OCI-LY1 (cell line): ENCODE measurements around the gene AFAP1.

Experiments used
- H2AFZ ChIP-seq: fragments of 200-600 bp; sonication (generic), shearing (Covaris generic); 2 replicates; pipeline ENCODE4 v1.6.0; 2014; ENCODE audit warnings: antibody characterized with exemption, mild to moderate bottlenecking, low read length
- H3F3A ChIP-seq: fragments of 200-600 bp; sonication (generic), shearing (Covaris generic); 2 replicates; pipeline ENCODE4 v1.6.0; 2014; ENCODE audit warnings: mild to moderate bottlenecking, antibody characterized with exemption, low read length, moderate library complexity; ENCODE audit not compliant: insufficient read depth
- H3K27ac ChIP-seq: fragments of 200-600 bp; sonication (generic); 2 replicates; pipeline ENCODE4 v1.5.1; 2014; ENCODE audit warnings: low read length, mixed run types, mild to moderate bottlenecking, low read depth; ENCODE audit not compliant: poor library complexity, severe bottlenecking
- H3K27me3 ChIP-seq: fragments of 200-600 bp; sonication (generic); 2 replicates; pipeline ENCODE4 v1.6.0; 2014; ENCODE audit warnings: antibody characterized with exemption, mild to moderate bottlenecking, low read length, moderate library complexity; ENCODE audit not compliant: insufficient read depth
- H3K36me3 ChIP-seq: fragments of 200-600 bp; sonication (generic); 2 replicates; pipeline ENCODE4 v1.6.1; 2014; ENCODE audit warnings: mild to moderate bottlenecking, antibody characterized with exemption, low read length, moderate library complexity, mixed read lengths; ENCODE audit not compliant: insufficient read depth
- H3K4me1 ChIP-seq: fragments of 200-600 bp; sonication (generic); 2 replicates; pipeline ENCODE4 v1.5.1; 2014; ENCODE audit warnings: mild to moderate bottlenecking, low read length, moderate library complexity; ENCODE audit not compliant: insufficient read depth, severe bottlenecking
- H3K4me2 ChIP-seq: fragments of 200-600 bp; sonication (generic), shearing (Covaris generic); 2 replicates; pipeline ENCODE4 v1.6.1; 2014; ENCODE audit warnings: low read length
- H3K4me3 ChIP-seq: fragments of 200-600 bp; sonication (generic); 2 replicates; pipeline ENCODE4 v1.5.1; 2014; ENCODE audit warnings: low read length, low read depth, mild to moderate bottlenecking, mixed read lengths; ENCODE audit not compliant: poor library complexity, severe bottlenecking
- H3K79me2 ChIP-seq: fragments of 200-600 bp; shearing (Covaris generic); 2 replicates; pipeline ENCODE4 v1.6.1; 2016; ENCODE audit warnings: mixed run types, low read length, mixed read lengths; ENCODE audit not compliant: insufficient read depth
- H3K9ac ChIP-seq: fragments of 200-600 bp; sonication (generic), shearing (Covaris generic); 2 replicates; pipeline ENCODE4 v1.6.1; 2014; ENCODE audit warnings: mild to moderate bottlenecking, low read length, mixed read lengths
- H3K9me2 ChIP-seq: fragments of 200-600 bp; sonication (generic), shearing (Covaris generic); 2 replicates; pipeline ENCODE4 v1.6.1; 2014; ENCODE audit warnings: low read depth, mild to moderate bottlenecking, low read length, mixed read lengths
- H3K9me3 ChIP-seq: fragments of 200-600 bp; shearing (Covaris generic); 2 replicates; pipeline ENCODE4 v1.6.1; 2014; ENCODE audit warnings: low read length, mixed read lengths
- H4K20me1 ChIP-seq: fragments of 200-600 bp; sonication (generic), shearing (Covaris generic); 2 replicates; pipeline ENCODE4 v1.6.0; 2016; ENCODE audit warnings: mild to moderate bottlenecking, low read length; ENCODE audit not compliant: insufficient read depth
- EZH2 ChIP-seq: fragments of 200-600 bp; sonication (generic), shearing (Covaris generic); IDR thresholded peaks from 2 replicates; pipeline ENCODE4 v1.8.0; 2017; ENCODE audit warnings: borderline replicate concordance, mixed run types, mild to moderate bottlenecking, antibody characterized with exemption, low read length, moderate library complexity, mixed read lengths
- TF ChIP-seq, protein P1 (sequence below): fragments of 200-600 bp; sonication (generic), shearing (Covaris generic); IDR thresholded peaks from 2 replicates; pipeline ENCODE4 v1.5.1; 2017; ENCODE audit warnings: mild to moderate bottlenecking, antibody characterized with exemption, low read length, moderate library complexity, mixed read lengths

Gene AFAP1

GRCh38 chr4:7873881-7874280 is 65.8 kb downstream of the AFAP1 start:
- Histone ChIP-seq H3F3A (no peaks in the 10 kb centered on the region), H2AFZ (no peak overlapping the region), H3K27me3 (no peaks in the 10 kb centered on the region), H3K36me3 (no peaks in the 10 kb centered on the region), H3K27ac (no peak overlapping the region), H3K4me1 (no peaks in the 10 kb centered on the region), H3K4me2 (no peak overlapping the region), H3K79me2 (no peaks in the 10 kb centered on the region), H3K9me3 (no peaks in the 10 kb centered on the region), H3K9ac (no peak overlapping the region), H4K20me1 (no peaks in the 10 kb centered on the region), H3K9me2 (no peaks in the 10 kb centered on the region), H3K4me3 (no peak overlapping the region)
- TF ChIP-seq EZH2 = no peak
- TF ChIP-seq, protein P1, sequence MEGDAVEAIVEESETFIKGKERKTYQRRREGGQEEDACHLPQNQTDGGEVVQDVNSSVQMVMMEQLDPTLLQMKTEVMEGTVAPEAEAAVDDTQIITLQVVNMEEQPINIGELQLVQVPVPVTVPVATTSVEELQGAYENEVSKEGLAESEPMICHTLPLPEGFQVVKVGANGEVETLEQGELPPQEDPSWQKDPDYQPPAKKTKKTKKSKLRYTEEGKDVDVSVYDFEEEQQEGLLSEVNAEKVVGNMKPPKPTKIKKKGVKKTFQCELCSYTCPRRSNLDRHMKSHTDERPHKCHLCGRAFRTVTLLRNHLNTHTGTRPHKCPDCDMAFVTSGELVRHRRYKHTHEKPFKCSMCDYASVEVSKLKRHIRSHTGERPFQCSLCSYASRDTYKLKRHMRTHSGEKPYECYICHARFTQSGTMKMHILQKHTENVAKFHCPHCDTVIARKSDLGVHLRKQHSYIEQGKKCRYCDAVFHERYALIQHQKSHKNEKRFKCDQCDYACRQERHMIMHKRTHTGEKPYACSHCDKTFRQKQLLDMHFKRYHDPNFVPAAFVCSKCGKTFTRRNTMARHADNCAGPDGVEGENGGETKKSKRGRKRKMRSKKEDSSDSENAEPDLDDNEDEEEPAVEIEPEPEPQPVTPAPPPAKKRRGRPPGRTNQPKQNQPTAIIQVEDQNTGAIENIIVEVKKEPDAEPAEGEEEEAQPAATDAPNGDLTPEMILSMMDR = no peak

DNA sequence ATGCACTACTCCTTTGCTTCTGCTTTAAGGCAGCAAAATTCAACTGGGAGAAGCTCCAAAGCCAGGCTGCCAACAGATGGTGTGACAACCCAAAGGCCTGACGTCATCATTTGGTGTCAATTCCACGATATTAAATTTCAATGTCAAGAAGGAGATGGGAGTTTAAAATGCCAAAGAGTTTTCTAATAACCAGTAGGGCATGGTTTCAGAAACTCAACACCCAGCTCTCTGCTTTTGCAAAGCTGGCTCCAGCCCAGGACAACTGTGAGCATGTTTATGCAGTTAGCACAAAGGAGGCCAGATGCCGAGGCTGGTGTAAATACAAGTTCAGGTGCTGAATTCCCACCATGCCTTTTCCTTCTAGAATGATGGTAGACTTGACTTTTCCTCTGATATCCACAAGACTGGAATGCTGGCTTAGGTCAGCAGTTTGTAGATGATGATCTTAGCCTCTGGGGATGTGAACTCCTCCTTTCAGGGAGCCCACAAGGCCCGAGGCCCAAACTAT is 67.3 kb downstream of the AFAP1 start:
- Histone ChIP-seq H3K9me3 (no peaks in the 10 kb centered on the region), H2AFZ (no peak overlapping the region), H3K27ac (no peak overlapping the region), H3K79me2 (no peaks in the 10 kb centered on the region), H3F3A (no peaks in the 10 kb centered on the region), H3K9ac (no peak overlapping the region), H3K4me1 (no peaks in the 10 kb centered on the region), H3K4me3 (no peak overlapping the region), H3K4me2 (no peak overlapping the region), H3K36me3 (no peaks in the 10 kb centered on the region), H3K9me2 (no peaks in the 10 kb centered on the region), H3K27me3 (no peaks in the 10 kb centered on the region), H4K20me1 (no peaks in the 10 kb centered on the region)
- TF ChIP-seq, protein P1 = no peak
- no peak for TF ChIP-seq EZH2

- Histone ChIP-seq H3K4me3 (no peak overlapping the region), H4K20me1 (no peaks in the 10 kb centered on the region), H3F3A (no peaks in the 10 kb centered on the region), H3K27me3 (no peaks in the 10 kb centered on the region), H3K9me2 (no peaks in the 10 kb centered on the region), H2AFZ (no peak overlapping the region), H3K4me1 (no peaks in the 10 kb centered on the region), H3K4me2 (no peak overlapping the region), H3K9me3 (no peaks in the 10 kb centered on the region), H3K79me2 (no peaks in the 10 kb centered on the region), H3K9ac (no peak overlapping the region), H3K36me3 (no peaks in the 10 kb centered on the region), H3K27ac (no peak overlapping the region)
- TF ChIP-seq, protein P1 = no peak
- no peak for TF ChIP-seq EZH2
Observed at GRCh38 chr4:7871356-7871755, 68.3 kb downstream of the AFAP1 start.
